SU-DHL-6 (cell line): ENCODE results near the gene VPS37C.

Source experiments
- H2AFZ ChIP-seq: fragments of 200-600 bp; sonication (generic); 2 replicates; pipeline ENCODE4 v1.6.1; 2014; ENCODE audit warnings: low read depth, mild to moderate bottlenecking, moderate library complexity, mixed read lengths, antibody characterized with exemption, low read length; ENCODE audit not compliant: severe bottlenecking
- H3F3A ChIP-seq: fragments of 200-600 bp; shearing (Covaris generic); 2 replicates; pipeline ENCODE4 v1.6.0; 2016; ENCODE audit warnings: antibody characterized with exemption, mild to moderate bottlenecking; ENCODE audit not compliant: insufficient read depth
- H3K27ac ChIP-seq: fragments of 200-600 bp; sonication (generic); 2 replicates; pipeline ENCODE4 v1.5.1; 2016; ENCODE audit warnings: low read depth, mild to moderate bottlenecking, low read length, moderate library complexity, mixed read lengths
- H3K27me3 ChIP-seq: fragments of 200-600 bp; sonication (generic), shearing (Covaris generic); 2 replicates; pipeline ENCODE4 v1.6.0; 2014; ENCODE audit warnings: mild to moderate bottlenecking, low read length
- H3K36me3 ChIP-seq: fragments of 200-600 bp; sonication (generic); 2 replicates; pipeline ENCODE4 v1.6.1; 2014; ENCODE audit warnings: mild to moderate bottlenecking, low read length, mixed read lengths
- H3K4me2 ChIP-seq: fragments of 300-600, 200-600 bp; shearing (Covaris generic), sonication (generic); 2 replicates; pipeline ENCODE4 v1.6.0; 2014; ENCODE audit warnings: low read length, low read depth, mild to moderate bottlenecking; ENCODE audit not compliant: poor library complexity, severe bottlenecking
- H3K4me3 ChIP-seq: fragments of 200-600 bp; sonication (generic); 2 replicates; pipeline ENCODE4 v1.5.1; 2014; ENCODE audit warnings: antibody characterized with exemption, low read length, mild to moderate bottlenecking, mixed read lengths; ENCODE audit not compliant: insufficient read depth, poor library complexity, severe bottlenecking
- H3K79me2 ChIP-seq: fragments of 200-600 bp; sonication (generic); 2 replicates; pipeline ENCODE4 v1.6.1; 2014; ENCODE audit warnings: mild to moderate bottlenecking, low read length, moderate library complexity; ENCODE audit not compliant: insufficient read depth
- H3K9ac ChIP-seq: fragments of 200-600 bp; sonication (generic); 2 replicates; pipeline ENCODE4 v1.7.0; 2014; ENCODE audit warnings: mild to moderate bottlenecking, low read length
- H3K9me2 ChIP-seq: fragments of 200-600 bp; sonication (generic); replicated peaks from 2 replicates; pipeline ENCODE4 v1.6.1; 2014; ENCODE audit warnings: low read length; ENCODE audit not compliant: insufficient read depth
- H3K9me3 ChIP-seq: fragments of 200-600 bp; sonication (generic); 2 replicates; pipeline ENCODE4 v1.6.1; 2014; ENCODE audit warnings: low read length, mixed read lengths; ENCODE audit not compliant: insufficient read depth
- H4K20me1 ChIP-seq: fragments of 200-600 bp; sonication (generic); 2 replicates; pipeline ENCODE4 v1.6.1; 2014; ENCODE audit warnings: low read depth, mild to moderate bottlenecking, antibody characterized with exemption, low read length, moderate library complexity, mixed read lengths
- EZH2phosphoT487 ChIP-seq: fragments of 200-600 bp; sonication (generic), shearing (Covaris generic); conservative IDR thresholded peaks from 2 replicates; pipeline ENCODE4 v1.6.1; 2018; ENCODE audit warnings: mild to moderate bottlenecking, antibody characterized with exemption, low read length, moderate library complexity, mixed read lengths
- TF ChIP-seq, protein P1 (sequence below): fragments of 200-600 bp; sonication (generic); IDR thresholded peaks from one replicate; pipeline ENCODE4 v1.5.1; 2017; ENCODE audit warnings: antibody characterized with exemption, mild to moderate bottlenecking, low read length, moderate library complexity; ENCODE audit not compliant: insufficient read depth, poor library complexity, severe bottlenecking

VPS37C gene

DNA sequence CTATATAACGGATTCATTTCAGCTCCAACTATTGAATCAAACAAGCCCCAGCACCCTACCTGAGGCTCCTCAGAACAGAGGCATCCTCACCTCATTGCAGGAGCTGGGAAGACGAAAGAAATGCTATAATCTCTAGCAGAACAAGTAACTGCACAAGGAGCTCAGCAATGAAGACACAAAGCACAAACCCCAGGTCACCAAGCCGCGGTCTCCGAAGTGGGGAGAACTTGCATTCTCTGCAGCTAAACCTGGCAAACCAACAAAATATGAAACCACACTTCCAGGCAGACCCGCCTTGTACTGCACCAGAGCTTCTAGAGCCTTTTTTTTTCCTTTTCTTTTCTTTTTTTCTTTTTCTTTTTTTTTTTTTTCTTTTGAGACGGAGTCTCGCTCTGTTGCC lies 80.7 kb downstream of the VPS37C start:
- Histone ChIP-seq H4K20me1 (no peaks in the 10 kb centered on the region), H3K9ac (no peak overlapping the region), H3K9me3 (no peaks in the 10 kb centered on the region), H3K36me3 (no peaks in the 10 kb centered on the region), H3F3A (no peaks in the 10 kb centered on the region), H3K4me3 (no peak overlapping the region), H3K27ac (no peak overlapping the region), H3K27me3 (no peaks in the 10 kb centered on the region), H3K9me2 (no peaks in the 10 kb centered on the region), H3K4me2 (no peak overlapping the region), H2AFZ (no peak overlapping the region), H3K79me2 (no peaks in the 10 kb centered on the region)
- TF ChIP-seq, protein P1, sequence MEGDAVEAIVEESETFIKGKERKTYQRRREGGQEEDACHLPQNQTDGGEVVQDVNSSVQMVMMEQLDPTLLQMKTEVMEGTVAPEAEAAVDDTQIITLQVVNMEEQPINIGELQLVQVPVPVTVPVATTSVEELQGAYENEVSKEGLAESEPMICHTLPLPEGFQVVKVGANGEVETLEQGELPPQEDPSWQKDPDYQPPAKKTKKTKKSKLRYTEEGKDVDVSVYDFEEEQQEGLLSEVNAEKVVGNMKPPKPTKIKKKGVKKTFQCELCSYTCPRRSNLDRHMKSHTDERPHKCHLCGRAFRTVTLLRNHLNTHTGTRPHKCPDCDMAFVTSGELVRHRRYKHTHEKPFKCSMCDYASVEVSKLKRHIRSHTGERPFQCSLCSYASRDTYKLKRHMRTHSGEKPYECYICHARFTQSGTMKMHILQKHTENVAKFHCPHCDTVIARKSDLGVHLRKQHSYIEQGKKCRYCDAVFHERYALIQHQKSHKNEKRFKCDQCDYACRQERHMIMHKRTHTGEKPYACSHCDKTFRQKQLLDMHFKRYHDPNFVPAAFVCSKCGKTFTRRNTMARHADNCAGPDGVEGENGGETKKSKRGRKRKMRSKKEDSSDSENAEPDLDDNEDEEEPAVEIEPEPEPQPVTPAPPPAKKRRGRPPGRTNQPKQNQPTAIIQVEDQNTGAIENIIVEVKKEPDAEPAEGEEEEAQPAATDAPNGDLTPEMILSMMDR: no peak
- no peak for TF ChIP-seq EZH2phosphoT487
